Progenitor cell of endocrine pancreas (in vitro differentiated cells): Measurements from ENCODE around the gene HARBI1. TPM values are rescaled to one million over a fixed set of nuclear protein-coding genes. Genes with fewer than 3 reads are reported as not detected.

Experiments
- DNase-seq: peaks from one replicate; pipeline ENCODE4 v3.0.0; 2021; ENCODE audit warnings: low spot score; ENCODE audit not compliant: unreplicated experiment
- H3K27ac Mint-ChIP-seq: 2 replicates; pipeline ENCODE4 v1.8.0; 2021; ENCODE audit warnings: mild to moderate bottlenecking, moderate library complexity, mixed read lengths
- H3K27me3 Mint-ChIP-seq: 2 replicates; pipeline ENCODE4 v1.8.0; 2021; ENCODE audit warnings: mixed read lengths
- H3K36me3 Mint-ChIP-seq: 2 replicates; pipeline ENCODE4 v1.8.0; 2022; ENCODE audit warnings: mixed read lengths; ENCODE audit not compliant: insufficient read depth
- H3K4me1 Mint-ChIP-seq: 2 replicates; pipeline ENCODE4 v1.8.0; 2021; ENCODE audit warnings: low read depth, mixed read lengths
- H3K4me3 Mint-ChIP-seq: 2 replicates; pipeline ENCODE4 v1.8.0; 2021; ENCODE audit warnings: low read depth, mild to moderate bottlenecking, moderate library complexity, mixed read lengths
- H3K9me3 Mint-ChIP-seq: 2 replicates; pipeline ENCODE4 v1.8.0; 2021; ENCODE audit warnings: low read depth, mixed read lengths
- total RNA-seq: library from RNA; stranded (reverse); gene quantifications from 2 replicates; pipeline ENCODE4 v1.2.1, GENCODE V29; 2021
- TF ChIP-seq, protein P1 (sequence below): fragments of 200-600 bp; sonication (generic); IDR thresholded peaks from one replicate; pipeline ENCODE4 v1.5.0; 2021; ENCODE audit warnings: antibody characterized with exemption, mild to moderate bottlenecking; ENCODE audit not compliant: unreplicated experiment

HARBI1 gene
- total RNA-seq, 1 donor from 2014 or later = 9.0 TPM

DNA sequence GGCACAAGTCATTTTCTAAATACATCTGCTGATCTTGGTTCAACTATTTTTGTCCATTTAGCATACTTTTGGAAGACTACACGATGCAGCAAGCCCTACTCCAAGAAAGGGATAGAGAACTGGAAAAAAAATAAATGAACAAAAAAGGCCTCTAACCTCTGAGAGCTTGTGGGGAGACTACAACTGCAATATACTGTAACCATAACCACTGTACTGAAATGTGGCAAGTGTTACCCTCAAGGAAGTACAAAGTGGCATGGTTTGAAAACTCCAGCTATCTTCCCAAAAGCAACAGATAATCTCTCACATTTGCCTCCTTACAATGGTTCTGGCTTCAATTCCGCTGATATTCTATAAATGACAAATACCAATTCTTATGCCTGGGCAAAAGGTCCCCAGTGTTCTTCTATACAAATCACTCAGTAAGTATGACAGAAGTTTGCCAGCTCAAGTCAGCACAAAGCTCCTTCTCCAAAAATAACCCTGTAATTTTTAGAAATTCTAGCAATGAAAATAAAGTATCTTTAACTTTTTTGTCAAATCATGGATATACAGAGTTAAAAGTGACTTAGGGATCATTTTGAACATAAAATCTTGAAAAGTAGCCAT, 46.1 kb downstream of the HARBI1 start:
- H3K36me3 Mint-ChIP-seq = peaks cover 5% of the 10 kb centered on the region
- no peaks in the 10 kb centered on the region for H3K27me3 Mint-ChIP-seq
- H3K4me3 Mint-ChIP-seq = no peak overlapping the region
- no peaks in the 10 kb centered on the region for H3K4me1 Mint-ChIP-seq
- no peaks in the 10 kb centered on the region for H3K9me3 Mint-ChIP-seq
- H3K27ac Mint-ChIP-seq = no peak overlapping the region
- no peak for DNase-seq
- TF ChIP-seq, protein P1, sequence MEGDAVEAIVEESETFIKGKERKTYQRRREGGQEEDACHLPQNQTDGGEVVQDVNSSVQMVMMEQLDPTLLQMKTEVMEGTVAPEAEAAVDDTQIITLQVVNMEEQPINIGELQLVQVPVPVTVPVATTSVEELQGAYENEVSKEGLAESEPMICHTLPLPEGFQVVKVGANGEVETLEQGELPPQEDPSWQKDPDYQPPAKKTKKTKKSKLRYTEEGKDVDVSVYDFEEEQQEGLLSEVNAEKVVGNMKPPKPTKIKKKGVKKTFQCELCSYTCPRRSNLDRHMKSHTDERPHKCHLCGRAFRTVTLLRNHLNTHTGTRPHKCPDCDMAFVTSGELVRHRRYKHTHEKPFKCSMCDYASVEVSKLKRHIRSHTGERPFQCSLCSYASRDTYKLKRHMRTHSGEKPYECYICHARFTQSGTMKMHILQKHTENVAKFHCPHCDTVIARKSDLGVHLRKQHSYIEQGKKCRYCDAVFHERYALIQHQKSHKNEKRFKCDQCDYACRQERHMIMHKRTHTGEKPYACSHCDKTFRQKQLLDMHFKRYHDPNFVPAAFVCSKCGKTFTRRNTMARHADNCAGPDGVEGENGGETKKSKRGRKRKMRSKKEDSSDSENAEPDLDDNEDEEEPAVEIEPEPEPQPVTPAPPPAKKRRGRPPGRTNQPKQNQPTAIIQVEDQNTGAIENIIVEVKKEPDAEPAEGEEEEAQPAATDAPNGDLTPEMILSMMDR = no peak

DNA sequence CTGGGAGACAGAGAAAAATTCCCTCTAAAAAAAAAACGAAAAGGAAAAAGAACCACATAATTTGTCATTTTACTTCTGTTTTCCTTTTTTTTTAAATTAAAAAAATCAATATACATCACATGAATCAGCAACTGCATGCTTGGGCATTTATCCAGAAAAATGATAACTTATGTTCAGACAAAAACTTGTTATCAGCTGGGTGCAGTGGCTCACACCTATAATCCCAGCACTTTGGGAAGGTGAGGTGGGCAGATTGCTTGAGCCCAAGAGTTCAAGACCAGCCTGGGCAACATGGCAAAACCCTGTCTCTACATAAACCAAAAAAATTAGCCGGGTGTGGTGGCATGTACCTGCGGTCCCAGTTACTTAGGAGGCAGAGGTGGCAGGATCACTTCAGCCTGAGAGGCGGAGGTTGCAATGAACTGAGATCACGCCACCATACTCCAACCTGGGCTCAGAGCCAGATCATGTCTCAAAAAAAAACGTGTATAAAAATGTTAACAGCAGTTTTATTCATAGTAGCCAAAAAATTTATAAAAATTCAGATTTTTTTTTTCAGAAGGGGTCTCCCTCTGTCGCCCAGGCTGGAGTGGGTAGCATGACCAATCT, 51.7 kb downstream of the HARBI1 start:
- H3K9me3 Mint-ChIP-seq = no peaks in the 10 kb centered on the region
- TF ChIP-seq, protein P1 = no peak
- H3K27me3 Mint-ChIP-seq = no peaks in the 10 kb centered on the region
- no peak for DNase-seq
- peaks cover 1% of the 10 kb centered on the region for H3K36me3 Mint-ChIP-seq
- peaks cover 4% of the 10 kb centered on the region for H3K4me1 Mint-ChIP-seq
- H3K27ac Mint-ChIP-seq = no peak overlapping the region
- no peak overlapping the region for H3K4me3 Mint-ChIP-seq

GRCh38 chr11:46564459-46564858, 52.6 kb downstream of the HARBI1 start:
- no peaks in the 10 kb centered on the region for H3K27me3 Mint-ChIP-seq
- TF ChIP-seq, protein P1 = no peak
- H3K4me3 Mint-ChIP-seq = no peak overlapping the region
- no peaks in the 10 kb centered on the region for H3K9me3 Mint-ChIP-seq
- peaks cover 12% of the 10 kb centered on the region for H3K4me1 Mint-ChIP-seq
- peaks cover 1% of the 10 kb centered on the region for H3K36me3 Mint-ChIP-seq
- DNase-seq = no peak
- no peak overlapping the region for H3K27ac Mint-ChIP-seq

DNA sequence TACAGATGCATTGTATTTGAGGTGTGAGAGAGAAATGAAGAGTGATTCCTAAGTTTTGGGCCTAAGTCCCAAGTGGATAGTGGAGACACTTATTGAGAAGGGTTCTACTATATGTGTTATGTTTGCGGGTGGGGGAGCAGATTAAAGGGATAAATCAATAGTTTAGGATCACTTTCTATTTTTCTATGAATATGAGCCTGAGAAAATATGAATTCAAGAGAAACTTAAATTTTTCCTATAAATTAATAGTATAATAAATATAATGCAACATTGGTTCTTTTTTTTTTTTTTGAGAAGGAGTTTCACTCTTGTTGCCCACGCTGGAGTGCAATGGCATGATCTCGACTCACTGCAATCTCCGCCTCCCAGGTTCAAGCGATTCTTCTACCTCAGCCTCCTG, 54.5 kb downstream of the HARBI1 start:
- Mint-ChIP-seq H3K9me3 (no peaks in the 10 kb centered on the region), H3K27me3 (no peaks in the 10 kb centered on the region), H3K4me3 (no peak overlapping the region), H3K27ac (no peak overlapping the region), H3K4me1 (peaks cover 20% of the 10 kb centered on the region), H3K36me3 (peaks cover 1% of the 10 kb centered on the region)
- TF ChIP-seq, protein P1 = no peak
- DNase-seq = no peak

DNA sequence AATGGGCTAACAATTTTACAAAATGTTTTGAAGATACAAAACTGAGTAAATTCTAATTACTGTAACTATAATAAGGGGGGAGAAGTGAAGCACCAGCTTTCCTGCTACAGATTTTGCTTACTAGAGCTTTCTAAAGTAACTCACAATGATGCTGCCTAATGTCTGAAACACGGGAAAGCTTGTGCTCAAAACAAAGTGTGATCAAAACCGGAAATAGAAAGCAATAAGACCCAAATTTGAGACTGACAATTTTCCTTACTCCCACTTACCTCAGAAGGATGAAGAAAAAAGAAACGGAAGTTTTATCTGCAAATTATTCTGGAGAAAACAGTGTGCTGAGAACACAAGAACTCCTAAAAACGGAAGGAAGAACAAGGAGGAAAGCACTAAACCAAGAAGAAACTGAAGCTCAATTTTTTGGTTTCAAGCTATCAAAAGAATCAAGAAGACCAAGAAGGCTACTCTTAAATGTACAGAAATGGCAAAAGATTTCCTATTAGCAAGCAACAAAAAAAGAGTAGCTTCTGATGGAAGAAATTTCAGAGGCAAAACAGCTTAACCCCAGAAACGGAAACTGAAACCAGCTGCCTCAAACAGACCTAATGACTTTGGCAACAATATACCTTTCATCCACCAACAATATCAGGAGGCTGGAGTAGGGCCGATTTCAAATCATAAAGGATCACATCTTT, 56.6 kb downstream of the HARBI1 start:
- no peak for DNase-seq
- Mint-ChIP-seq H3K27ac (peak overlapping the region; percentile 64), H3K36me3 (peaks cover 1% of the 10 kb centered on the region), H3K4me1 (peaks cover 27% of the 10 kb centered on the region), H3K27me3 (no peaks in the 10 kb centered on the region), H3K9me3 (no peaks in the 10 kb centered on the region), H3K4me3 (no peak overlapping the region)
- TF ChIP-seq, protein P1 = no peak
